H1 (cell line): ENCODE data around the gene CELF2. TPM values are rescaled to one million over a fixed set of nuclear protein-coding genes. Genes with fewer than 3 reads are reported as not detected.

Experiments used
- CTCF ChIA-PET: fragments of 300-600 bp; sonication (Branson Sonifier 250); formaldehyde crosslinking; loops from one replicate; lab custom pipeline; 2021; ENCODE audit not compliant: partially characterized antibody; lab: Charles Lee
- POLR2A ChIA-PET: fragments of 300-600 bp; sonication (Branson Sonifier 250); formaldehyde crosslinking; loops from one replicate; lab custom pipeline; 2021; ENCODE audit warnings: inconsistent platforms; ENCODE audit not compliant: partially characterized antibody; lab: Charles Lee
- DNase-seq, 2 experiments: peaks; one replicate each; pipeline versions ENCODE4 v3.0.0 to v3.0.0-alpha.2; 2010 to 2022; ENCODE audit warnings: low spot score in 2 of 2, low read depth in 1 of 2, mixed read lengths in 1 of 2
- FAIRE-seq: peaks from 2 replicates; lab custom pipeline; 2011; peaks lifted over from hg19 to GRCh38; lab: Jason Lieb, UNC
- H2AFZ ChIP-seq: 2 replicates; pipeline ENCODE4 v1.8.1; 2012; ENCODE audit warnings: low read length, inconsistent platforms
- H2AK5ac ChIP-seq: 2 replicates; pipeline ENCODE4 v1.6.1; 2013; ENCODE audit warnings: low read depth, low read length
- H2BK120ac ChIP-seq: replicated peaks from 2 replicates; pipeline ENCODE3; 2013; ENCODE audit warnings: low read depth, low read length, inconsistent platforms
- H2BK12ac ChIP-seq: 2 replicates; pipeline ENCODE4 v1.6.1; 2013; ENCODE audit warnings: low read depth, low read length
- H2BK15ac ChIP-seq: 2 replicates; pipeline ENCODE4 v1.6.1; 2013; ENCODE audit warnings: low read length
- H2BK20ac ChIP-seq: 2 replicates; pipeline ENCODE4 v1.6.1; 2013; ENCODE audit warnings: low read length
- H2BK5ac ChIP-seq: 2 replicates; pipeline ENCODE4 v1.6.1; 2013; ENCODE audit warnings: low read depth, low read length
- H3K14ac ChIP-seq: 2 replicates; pipeline ENCODE4 v1.6.1; 2013; ENCODE audit warnings: inconsistent platforms; ENCODE audit not compliant: insufficient read length
- H3K18ac ChIP-seq: 2 replicates; pipeline ENCODE4 v1.6.1; 2013; ENCODE audit warnings: low read length; ENCODE audit errors: extremely low read depth
- H3K23ac ChIP-seq: 2 replicates; pipeline ENCODE4 v1.6.1; 2013; ENCODE audit warnings: inconsistent platforms; ENCODE audit not compliant: insufficient read length
- H3K23me2 ChIP-seq: 2 replicates; pipeline ENCODE4 v1.6.1; 2013; ENCODE audit warnings: low read depth, low read length
- H3K27ac ChIP-seq: 2 replicates; pipeline ENCODE4 v1.6.1; 2011; ENCODE audit warnings: low read depth, low read length, inconsistent platforms
- H3K27me3 ChIP-seq, 4 experiments: replicated peaks in 1 of 4; 1 replicate in 1 of 4; 2 replicates in 3 of 4; pipeline versions ENCODE4 v1.6.1 to v1.8.1; 2011 to 2013; ENCODE audit warnings: low read length in 3 of 4, mild to moderate bottlenecking in 3 of 4, inconsistent platforms in 2 of 4, mixed read lengths in 2 of 4, moderate library complexity in 1 of 4; ENCODE audit not compliant: control insufficient read depth in 3 of 4, insufficient read depth in 3 of 4; ENCODE audit errors: extremely low read depth in 1 of 4
- H3K36me3 ChIP-seq, 4 experiments: 2 replicates each; pipeline versions ENCODE4 v1.6.1 to v1.8.1; 2011 to 2013; ENCODE audit warnings: mild to moderate bottlenecking in 4 of 4, low read length in 3 of 4, moderate library complexity in 2 of 4, control low read depth in 1 of 4, inconsistent platforms in 1 of 4; ENCODE audit not compliant: insufficient read depth in 4 of 4, control insufficient read depth in 2 of 4
- H3K4ac ChIP-seq: replicated peaks from 2 replicates; pipeline ENCODE3; 2013; ENCODE audit warnings: low read length, low read depth, mixed read lengths, inconsistent platforms; ENCODE audit not compliant: insufficient read length
- H3K4me1 ChIP-seq, 4 experiments: replicated peaks in 1 of 4; 1 replicate in 1 of 4; 2 replicates in 3 of 4; pipeline versions ENCODE4 v1.6.1 to v1.8.1; 2011 to 2013; ENCODE audit warnings: low read length in 3 of 4, inconsistent platforms in 2 of 4, mixed read lengths in 1 of 4; ENCODE audit not compliant: insufficient read depth in 4 of 4, control insufficient read depth in 3 of 4
- H3K4me2 ChIP-seq, 2 experiments: 2 replicates each; pipeline versions ENCODE4 v1.6.1 to v1.8.1; 2011 to 2013; ENCODE audit warnings: low read depth in 2 of 2, low read length in 2 of 2, control low read depth in 1 of 2, inconsistent platforms in 1 of 2, mild to moderate bottlenecking in 1 of 2; ENCODE audit not compliant: insufficient read depth in 1 of 2
- H3K4me3 ChIP-seq, 4 experiments: fragments of 200-600, 300-600 bp in 1 of 4; sonication (generic), shearing (Covaris generic), sonication (Bioruptor Twin) in 1 of 4; 2 replicates each; pipeline versions ENCODE4 v1.5.1 to v1.8.1; 2011 to 2016; ENCODE audit warnings: low read length in 4 of 4, low read depth in 3 of 4, control low read depth in 2 of 4, inconsistent platforms in 2 of 4, mild to moderate bottlenecking in 2 of 4, mixed read lengths in 1 of 4, moderate library complexity in 1 of 4; ENCODE audit not compliant: insufficient read depth in 2 of 4; ENCODE audit errors: extremely low read depth in 1 of 4
- H3K56ac ChIP-seq: replicated peaks from 2 replicates; pipeline ENCODE3; 2013; ENCODE audit warnings: low read depth, mild to moderate bottlenecking, mixed read lengths, low read length, inconsistent platforms; ENCODE audit not compliant: insufficient read length
- H3K79me1 ChIP-seq: 2 replicates; pipeline ENCODE4 v1.6.1; 2013; ENCODE audit warnings: low read depth, low read length, control low read depth
- H3K79me2 ChIP-seq, 2 experiments: 2 replicates each; pipeline versions ENCODE4 v1.6.1 to v1.8.1; 2012 to 2013; ENCODE audit warnings: low read length in 2 of 2, mild to moderate bottlenecking in 2 of 2, inconsistent platforms in 1 of 2; ENCODE audit not compliant: insufficient read depth in 2 of 2, control insufficient read depth in 1 of 2
- H3K9ac ChIP-seq, 4 experiments: replicated peaks in 1 of 4; 1 replicate in 1 of 4; 2 replicates in 3 of 4; pipeline versions ENCODE4 v1.6.1 to v1.8.1; 2011 to 2013; ENCODE audit warnings: low read depth in 3 of 4, low read length in 3 of 4, control low read depth in 2 of 4, mild to moderate bottlenecking in 2 of 4, moderate library complexity in 2 of 4, inconsistent platforms in 1 of 4; ENCODE audit errors: extremely low read depth in 1 of 4
- H3K9me3 ChIP-seq, 2 experiments: 2 replicates each; pipeline versions ENCODE4 v1.6.1 to v1.8.1; 2012 to 2013; ENCODE audit warnings: mild to moderate bottlenecking in 2 of 2, moderate library complexity in 2 of 2, control low read depth in 1 of 2, inconsistent platforms in 1 of 2, low read depth in 1 of 2, low read length in 1 of 2, mixed read lengths in 1 of 2; ENCODE audit not compliant: insufficient read depth in 2 of 2
- H4K20me1 ChIP-seq, 2 experiments: replicated peaks in 1 of 2; 2 replicates each; pipeline versions ENCODE3 to v1.8.1; 2011 to 2013; ENCODE audit warnings: inconsistent platforms in 2 of 2, low read length in 2 of 2, mild to moderate bottlenecking in 1 of 2; ENCODE audit not compliant: insufficient read depth in 2 of 2, control insufficient read depth in 1 of 2
- H4K5ac ChIP-seq: 2 replicates; pipeline ENCODE4 v1.6.1; 2013; ENCODE audit warnings: low read length, low read depth, mixed read lengths, inconsistent platforms; ENCODE audit not compliant: insufficient read length
- H4K8ac ChIP-seq: 2 replicates; pipeline ENCODE4 v1.8.0; 2013; ENCODE audit warnings: mild to moderate bottlenecking, moderate library complexity, low read length, inconsistent platforms; ENCODE audit not compliant: insufficient read depth; ENCODE audit errors: extremely low read depth
- H4K91ac ChIP-seq: replicated peaks from 2 replicates; pipeline ENCODE3; 2013; ENCODE audit warnings: low read length, mixed read lengths, inconsistent platforms; ENCODE audit not compliant: insufficient read length
- ATF3 ChIP-seq: IDR thresholded peaks from 2 replicates; pipeline ENCODE4 v1.6.1; 2011; ENCODE audit warnings: low read depth, mild to moderate bottlenecking, low read length; ENCODE audit not compliant: insufficient read depth
- CBX5 ChIP-seq: fragments of 300-800, 300-1000 bp; sonication (generic); IDR thresholded peaks from 2 replicates; pipeline ENCODE4 v1.7.1; 2016; ENCODE audit warnings: antibody characterized with exemption, low read length, low read depth
- CEBPB ChIP-seq: IDR thresholded peaks from 2 replicates; pipeline ENCODE4 v1.6.1; 2012; ENCODE audit warnings: low read depth, low read length
- CTBP2 ChIP-seq: IDR thresholded peaks from 2 replicates; pipeline ENCODE4 v1.7.0; 2011; ENCODE audit warnings: borderline replicate concordance, mild to moderate bottlenecking, moderate library complexity, mixed read lengths, low read length; ENCODE audit not compliant: insufficient read depth, insufficient read length
- EZH2 ChIP-seq: fragments of 200-600 bp; sonication (generic); IDR thresholded peaks from 2 replicates; pipeline ENCODE4 v1.7.1; 2012; ENCODE audit warnings: low read depth, mild to moderate bottlenecking, moderate library complexity, low read length, inconsistent platforms; ENCODE audit not compliant: severe bottlenecking
- HDAC6 ChIP-seq: IDR thresholded peaks from one replicate; pipeline ENCODE4 v1.7.1; 2012; ENCODE audit warnings: low read depth, mild to moderate bottlenecking, inconsistent platforms, low read length, moderate library complexity
- JUND ChIP-seq: IDR thresholded peaks from 2 replicates; pipeline ENCODE4 v1.6.1; 2011; ENCODE audit warnings: mild to moderate bottlenecking, improper control_type of control experiment, low read length
- KDM5A ChIP-seq: fragments of 200-600 bp; IDR thresholded peaks from 2 replicates; pipeline ENCODE4 v1.7.1; 2012; ENCODE audit warnings: mild to moderate bottlenecking, low read length, inconsistent platforms, mixed read lengths
- NANOG ChIP-seq: IDR thresholded peaks from 2 replicates; pipeline ENCODE4 v1.6.1; 2011; ENCODE audit warnings: low read length, low read depth, mild to moderate bottlenecking, inconsistent platforms; ENCODE audit not compliant: insufficient read depth, poor library complexity, severe bottlenecking
- RBBP5 ChIP-seq: IDR thresholded peaks from 2 replicates; pipeline ENCODE4 v1.7.1; 2012; ENCODE audit warnings: low read depth, mild to moderate bottlenecking, inconsistent platforms, low read length, moderate library complexity, borderline replicate concordance
- RFX5 ChIP-seq: IDR thresholded peaks from 2 replicates; pipeline ENCODE4 v1.6.1; 2011; ENCODE audit warnings: low read depth, low read length, improper control_type of control experiment, borderline replicate concordance
- SRF ChIP-seq: IDR thresholded peaks from 2 replicates; pipeline ENCODE4 v1.6.1; 2011; ENCODE audit warnings: mild to moderate bottlenecking, low read depth, low read length, moderate library complexity
- WGBS, 2 experiments: shearing (Covaris generic) in 1 of 2; methylation state at CpG; one replicate each; pipeline versions ENCODE4 v1.1.6 to v1.1.7; 2013 to 2015; ENCODE audit warnings: low lambda C conversion rate in 2 of 2, mixed read lengths in 2 of 2, inconsistent platforms in 1 of 2, low coverage in 1 of 2, missing lambda C conversion rate in 1 of 2; ENCODE audit not compliant: insufficient replicate concordance in 2 of 2, insufficient coverage in 1 of 2, insufficient read length in 1 of 2; ENCODE audit errors: extremely low coverage in 1 of 2, missing lambda C conversion rate in 1 of 2; 5-methylcytosine and 5-hydroxymethylcytosine counted together
- polyA plus RNA-seq, 7 experiments: library from polyadenylated mRNA; depleted of rRNA in 3 of 7; stranded (reverse) in 5 of 7; unstranded in 2 of 7; fragments of >200 nt in 5 of 7; fragments of 200-250 nt in 2 of 7; gene quantifications; 1 replicate in 5 of 7; 2 replicates in 1 of 7; 4 replicates in 1 of 7; pipeline versions ENCODE4 v1.2.1 to v1.2.3, GENCODE V29; 2011 to 2013; ENCODE audit warnings: missing spikeins in 2 of 7, mixed read lengths in 2 of 7
- total RNA-seq: library from RNA; stranded (reverse); fragmentation: NEBNext Ultra II Directional; extraction: Animal tissue kit (Norgen Biotek cat#: 25700); gene quantifications from 2 replicates; pipeline ENCODE4 v1.2.1, GENCODE V29; 2021

Gene CELF2
- total and polyA plus RNA-seq, 2 of the 8 experiments (the other 6 are each of a cell fraction or from before 2014, with no cell fraction given) = 18.3 to 22.7 TPM

GRCh38 chr10:11125004-11125403 is 107.3 kb downstream of the CELF2 start:
- ChIA-PET CTCF (interaction anchor here (1.0 to 1.6 kb wide), 2 partner anchors 10 to 89 kb away, joined by 3 to 4 read pairs; no protein-coding TSS in a partner anchor), POLR2A (interaction anchor here (1.1 kb wide), 1 partner anchor 9 kb away, joined by 3 read pairs; no protein-coding TSS in a partner anchor)
- Histone ChIP-seq H3K18ac (no peak overlapping the region), H3K14ac (no peak overlapping the region), H3K4me1 (peaks cover 0 to 2% (median 1%) of the 10 kb centered on the region in 4 experiments; a peak in 3 of 7 replicates), H3K23me2 (no peaks in the 10 kb centered on the region), H3K4me2 (no peak overlapping the region), H3K36me3 (no peaks in the 10 kb centered on the region), H4K91ac (no peak overlapping the region), H2BK15ac (no peak overlapping the region), H3K4ac (no peak overlapping the region), H3K23ac (no peak overlapping the region), H3K4me3 (no peak overlapping the region), H3K56ac (no peak overlapping the region), H2AFZ (no peak overlapping the region), H2BK12ac (no peak overlapping the region), H2BK5ac (no peak overlapping the region), H2AK5ac (no peak overlapping the region), H4K20me1 (no peaks in the 10 kb centered on the region), H3K9me3 (no peaks in the 10 kb centered on the region), H4K5ac (no peak overlapping the region), H3K9ac (no peak overlapping the region), H2BK120ac (no peak overlapping the region), H3K27me3 (no peaks in the 10 kb centered on the region), H3K27ac (no peak overlapping the region), H3K79me2 (no peaks in the 10 kb centered on the region), H2BK20ac (no peak overlapping the region), H4K8ac (no peak overlapping the region), H3K79me1 (no peaks in the 10 kb centered on the region)
- WGBS, 2 experiments = 57% methylated on average over 3 of the region's 3 CpGs; no CpG with 5 or more reads in 1 of the 2 experiments
- FAIRE-seq (no peak), DNase-seq (no peak)
- TF ChIP-seq SRF (no peak), HDAC6 (no peak), CEBPB (no peak), CTBP2 (no peak), RBBP5 (no peak), KDM5A (no peak), ATF3 (no peak), JUND (no peak), EZH2 (no peak), CBX5 (no peak), NANOG (no peak), RFX5 (no peak)
